Spleen (tissue), 7 donors: Measurements from ENCODE around the gene ZNRD2.

Experiments used
- POLR2AphosphoS5 ChIP-seq, 3 donors: sonication (generic); formaldehyde crosslinking; IDR thresholded peaks; one replicate each; pipeline ENCODE4 v1.5.1; 2017; ENCODE audit warnings: antibody characterized with exemption in 3 of 3
- TF ChIP-seq, protein P1 (sequence below), 11 experiments: fragments of 200-600 bp in 7 of 11; fragments of 450-650 bp in 4 of 11; sonication (generic) in 4 of 11; IDR thresholded peaks in 8 of 11; conservative IDR thresholded peaks in 3 of 11; 1 replicate in 7 of 11; 2 replicates in 4 of 11; pipeline versions ENCODE4 v1.4.0 to v1.8.0; 2016 to 2021; ENCODE audit warnings: antibody characterized with exemption in 11 of 11, inconsistent platforms in 4 of 11, mild to moderate bottlenecking in 1 of 11
- donor health status: DM: no; HTN: no; CAD: no; lungs with moderate emphysema.
- donor health status: DM: no; HTN: no; CAD: no.
- donor health status: DM: no; HTN: no; CAD: no.

GRCh38 chr11:65529475-65530156 lies 40.7 kb upstream of the ZNRD2 start:
- peak; percentile 22 to 75 (median 51) for TF ChIP-seq POLR2AphosphoS5 (IDR thresholded peaks at IDR 0.05)
- TF ChIP-seq, protein P1, sequence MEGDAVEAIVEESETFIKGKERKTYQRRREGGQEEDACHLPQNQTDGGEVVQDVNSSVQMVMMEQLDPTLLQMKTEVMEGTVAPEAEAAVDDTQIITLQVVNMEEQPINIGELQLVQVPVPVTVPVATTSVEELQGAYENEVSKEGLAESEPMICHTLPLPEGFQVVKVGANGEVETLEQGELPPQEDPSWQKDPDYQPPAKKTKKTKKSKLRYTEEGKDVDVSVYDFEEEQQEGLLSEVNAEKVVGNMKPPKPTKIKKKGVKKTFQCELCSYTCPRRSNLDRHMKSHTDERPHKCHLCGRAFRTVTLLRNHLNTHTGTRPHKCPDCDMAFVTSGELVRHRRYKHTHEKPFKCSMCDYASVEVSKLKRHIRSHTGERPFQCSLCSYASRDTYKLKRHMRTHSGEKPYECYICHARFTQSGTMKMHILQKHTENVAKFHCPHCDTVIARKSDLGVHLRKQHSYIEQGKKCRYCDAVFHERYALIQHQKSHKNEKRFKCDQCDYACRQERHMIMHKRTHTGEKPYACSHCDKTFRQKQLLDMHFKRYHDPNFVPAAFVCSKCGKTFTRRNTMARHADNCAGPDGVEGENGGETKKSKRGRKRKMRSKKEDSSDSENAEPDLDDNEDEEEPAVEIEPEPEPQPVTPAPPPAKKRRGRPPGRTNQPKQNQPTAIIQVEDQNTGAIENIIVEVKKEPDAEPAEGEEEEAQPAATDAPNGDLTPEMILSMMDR (IDR thresholded peaks at IDR 0.05 in 8 of 11, conservative IDR thresholded peaks at IDR 0.05 in 3 of 11), result no peak
